ENCODE data around the gene PAGR1.
"Not testable (repeated sequence)": the region's sequence is repeated elsewhere in the genome, so short reads cannot be mapped to it uniquely, and the experiment has no call there.

The PAGR1 gene

GRCh38 chr16:29812754-29813643 lies 3.0 kb upstream of the PAGR1 start:
- DNase-seq (ENCODE audit: low read depth, low spot score), result no peak

- DNase-seq (ENCODE audit: low read depth, low spot score), result no peak
These were observed 2.0 kb upstream of the PAGR1 start for GRCh38 chr16:29813644-29814562.

GRCh38 chr16:29814592-29814991 lies 1.4 kb upstream of the PAGR1 start:
- no peak for DNase-seq (ENCODE audit: low read depth, low spot score)

- DNase-seq (ENCODE audit: low read depth, low spot score), result no peak
These were observed 775 bp upstream of the PAGR1 start for GRCh38 chr16:29815032-29815721.

- no peak for DNase-seq (ENCODE audit: low read depth, low spot score)
These were observed 916 bp downstream of the PAGR1 start for GRCh38 chr16:29816694-29817441.

GRCh38 chr16:29818082-29818481 lies 2.1 kb downstream of the PAGR1 start:
- no peak for DNase-seq (ENCODE audit: low read depth, low spot score)

GRCh38 chr16:29819506-29819905 lies 3.6 kb downstream of the PAGR1 start:
- no peak for DNase-seq (ENCODE audit: low read depth, low spot score)

GRCh38 chr16:29820271-29820701 lies 4.3 kb downstream of the PAGR1 start, which contains the start of gene MVP:
Gene MVP, plus strand, starts transcription at chr16:29820462. Its CDS starts 10,088 bp downstream, at chr16:29830550.
- DNase-seq (ENCODE audit: low read depth, low spot score), result no peak

- DNase-seq (ENCODE audit: low read depth, low spot score), result no peak
These were observed 5.0 kb downstream of the PAGR1 start for GRCh38 chr16:29820730-29821642.

- DNase-seq (ENCODE audit: low read depth, low spot score), result no peak
These were observed 5.7 kb downstream of the PAGR1 start for GRCh38 chr16:29821643-29822115.

GRCh38 chr16:29824589-29825144 lies 8.7 kb downstream of the PAGR1 start:
- DNase-seq (ENCODE audit: low read depth, low spot score), result no peak

- DNase-seq (ENCODE audit: low read depth, low spot score), result no peak
These were observed 9.4 kb downstream of the PAGR1 start for GRCh38 chr16:29825145-29826044.

GRCh38 chr16:29826342-29826695 lies 10.4 kb downstream of the PAGR1 start:
- no peak for DNase-seq (ENCODE audit: low read depth, low spot score)

- DNase-seq (ENCODE audit: low read depth, low spot score), result no peak
These were observed 14.8 kb downstream of the PAGR1 start for GRCh38 chr16:29830774-29831173.

- DNase-seq (ENCODE audit: low read depth, low spot score), result no peak
These were observed 15.5 kb downstream of the PAGR1 start for GRCh38 chr16:29831490-29831889.

- not testable (repeated sequence) for DNase-seq (ENCODE audit: low read depth, low spot score)
These were observed 17.3 kb downstream of the PAGR1 start for GRCh38 chr16:29833219-29833618.

GRCh38 chr16:29834079-29834478 lies 18.1 kb downstream of the PAGR1 start:
- no peak for DNase-seq (ENCODE audit: low read depth, low spot score)

- no peak for DNase-seq (ENCODE audit: low read depth, low spot score)
These were observed 20.0 kb downstream of the PAGR1 start for GRCh38 chr16:29835926-29836325.

All from activated naive CD8-positive, alpha-beta T cell treated with anti-CD3 and anti-CD28 coated beads, Interleukin-2, amount 50 U/mL, for 16 hours (primary cell).